Ecto neural progenitor cell (in vitro differentiated cells): ENCODE results near the gene TMEM229B.

Experiments
- DNase-seq: peaks from one replicate; pipeline ENCODE4 v3.0.0-alpha.2; 2018; ENCODE audit warnings: low spot score

TMEM229B gene

GRCh38 chr14:67487332-67487731 lies 1.2 kb downstream of the TMEM229B start:
- DNase-seq, result no peak

GRCh38 chr14:67486890-67487289 lies 1.6 kb downstream of the TMEM229B start:
- no peak for DNase-seq

GRCh38 chr14:67485501-67486095 lies 2.9 kb downstream of the TMEM229B start:
- no peak for DNase-seq

DNA sequence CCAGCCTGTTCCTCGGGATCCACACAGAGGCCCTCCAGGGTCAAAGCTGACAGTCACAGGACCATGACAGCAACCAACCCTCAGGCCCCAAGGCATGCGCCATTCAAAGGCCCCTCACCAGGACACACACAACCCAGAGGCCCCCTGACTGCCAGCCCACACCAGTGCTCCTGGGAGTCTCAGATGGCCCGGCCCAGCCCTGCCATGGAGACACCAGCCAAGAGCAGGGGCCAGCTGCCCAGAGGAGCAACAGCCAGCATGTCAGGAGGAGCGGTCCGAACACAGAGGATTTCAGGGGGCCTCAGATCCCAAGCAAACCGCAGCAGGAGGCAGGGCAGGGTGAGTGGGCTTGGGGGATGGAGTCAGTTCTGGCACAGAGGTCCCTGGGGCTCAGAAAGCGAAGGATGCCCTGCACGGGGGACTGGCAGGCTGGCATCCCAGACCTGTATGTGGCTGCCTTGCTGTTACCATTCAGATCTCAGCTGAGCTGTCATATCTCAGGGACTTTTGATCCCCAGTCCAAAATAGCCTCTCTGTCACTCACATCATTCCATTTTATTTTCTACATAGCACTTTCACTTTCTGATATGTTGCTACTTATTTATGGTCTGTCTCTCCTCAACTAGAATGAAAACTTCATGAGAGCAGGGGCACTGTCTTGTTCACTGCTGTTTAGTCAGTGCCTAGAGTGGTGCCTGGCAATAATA lies 4.8 kb downstream of the TMEM229B start:
- no peak for DNase-seq

- no peak for DNase-seq
Observed at GRCh38 chr14:67482231-67483164, 6.0 kb downstream of the TMEM229B start.

- DNase-seq, result no peak
Observed at GRCh38 chr14:67480011-67480410, 8.5 kb downstream of the TMEM229B start.

DNA sequence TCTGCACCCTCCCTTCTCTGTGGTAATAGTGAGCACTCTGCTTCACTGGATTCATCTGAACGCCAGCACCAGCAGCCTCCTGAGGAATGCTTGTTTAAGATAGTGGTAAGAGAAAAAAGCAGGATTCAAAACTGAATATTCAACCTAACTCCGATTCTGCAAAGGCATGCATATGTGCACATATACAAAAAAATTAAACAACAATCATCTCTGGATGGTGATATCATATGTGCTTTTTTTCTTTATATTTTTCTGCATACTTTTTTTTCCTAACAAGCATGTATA lies 9.8 kb downstream of the TMEM229B start:
- DNase-seq, result no peak

- no peak for DNase-seq
Observed at GRCh38 chr14:67477926-67478799, 10.4 kb downstream of the TMEM229B start.

- no peak for DNase-seq
Observed at GRCh38 chr14:67474366-67474765, 14.2 kb downstream of the TMEM229B start.

GRCh38 chr14:67473290-67474082 lies 15.0 kb downstream of the TMEM229B start:
- no peak for DNase-seq

GRCh38 chr14:67472726-67473125 lies 15.8 kb downstream of the TMEM229B start:
- DNase-seq, result no peak

DNA sequence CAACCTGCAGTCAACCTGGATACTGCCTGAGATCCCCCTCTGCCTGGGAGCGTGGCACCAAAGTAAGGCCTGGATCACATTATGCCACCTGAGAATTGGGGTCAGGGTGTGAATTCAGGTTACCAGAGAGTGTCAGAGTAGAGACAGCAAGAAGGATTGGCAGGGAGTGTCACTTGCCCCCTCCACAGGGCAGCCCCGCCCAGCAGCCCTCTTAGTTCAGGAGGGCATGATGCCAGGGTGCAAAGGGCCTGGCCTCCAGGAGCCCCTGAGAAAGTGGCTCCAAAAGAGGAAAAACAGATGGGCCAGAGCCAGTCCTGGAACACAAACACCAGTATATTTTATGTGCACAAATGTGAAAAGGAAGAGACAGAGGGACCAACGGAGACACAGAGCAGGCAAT lies 18.6 kb downstream of the TMEM229B start:
- no peak for DNase-seq

GRCh38 chr14:67468378-67468730 lies 20.2 kb downstream of the TMEM229B start:
- DNase-seq, result no peak

- DNase-seq, result no peak
Observed at GRCh38 chr14:67467134-67467533, 21.4 kb downstream of the TMEM229B start.

DNA sequence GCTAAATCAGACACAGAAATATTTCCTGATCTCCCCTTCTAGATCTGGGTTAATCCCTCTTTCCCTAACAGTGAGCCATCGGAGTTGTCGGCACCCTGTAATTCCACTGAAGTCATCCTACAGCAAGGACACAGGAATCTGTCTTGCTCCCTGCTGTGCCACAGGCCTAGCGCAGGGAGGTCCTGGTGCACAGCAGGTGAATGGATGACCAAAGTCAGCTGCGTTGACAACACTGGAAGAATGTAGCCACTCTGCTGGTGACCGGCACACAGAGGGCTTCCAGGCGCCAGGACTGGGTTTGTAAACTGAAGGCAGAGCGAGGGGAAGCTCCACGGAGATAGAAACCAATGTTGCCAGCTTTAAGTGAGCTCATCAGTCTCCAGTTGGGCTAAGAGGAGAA lies 23.6 kb downstream of the TMEM229B start:
- no peak for DNase-seq

- no peak for DNase-seq
Observed at GRCh38 chr14:67464377-67464776, 24.1 kb downstream of the TMEM229B start.

GRCh38 chr14:67463900-67464299 lies 24.6 kb downstream of the TMEM229B start:
- no peak for DNase-seq

DNA sequence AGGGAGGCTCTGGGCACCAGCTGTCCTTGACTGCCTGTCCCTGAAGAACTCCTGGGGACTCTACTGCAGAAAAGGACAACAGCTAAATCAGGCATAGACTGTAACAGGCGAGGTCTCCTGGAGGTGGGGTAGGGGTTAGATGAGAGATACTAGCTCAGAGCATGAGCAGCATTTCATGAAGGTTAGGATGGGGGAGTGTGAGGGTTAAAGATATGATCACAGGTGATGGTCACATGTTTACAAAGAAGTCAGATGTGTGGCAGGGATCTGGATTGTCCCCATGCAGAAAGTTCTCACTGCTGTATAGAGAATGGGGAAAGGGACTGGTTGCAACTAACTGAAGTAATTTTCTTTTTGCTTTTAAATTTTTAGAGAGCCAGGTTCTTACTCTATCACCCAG lies 26.5 kb downstream of the TMEM229B start:
- DNase-seq, result no peak

DNA sequence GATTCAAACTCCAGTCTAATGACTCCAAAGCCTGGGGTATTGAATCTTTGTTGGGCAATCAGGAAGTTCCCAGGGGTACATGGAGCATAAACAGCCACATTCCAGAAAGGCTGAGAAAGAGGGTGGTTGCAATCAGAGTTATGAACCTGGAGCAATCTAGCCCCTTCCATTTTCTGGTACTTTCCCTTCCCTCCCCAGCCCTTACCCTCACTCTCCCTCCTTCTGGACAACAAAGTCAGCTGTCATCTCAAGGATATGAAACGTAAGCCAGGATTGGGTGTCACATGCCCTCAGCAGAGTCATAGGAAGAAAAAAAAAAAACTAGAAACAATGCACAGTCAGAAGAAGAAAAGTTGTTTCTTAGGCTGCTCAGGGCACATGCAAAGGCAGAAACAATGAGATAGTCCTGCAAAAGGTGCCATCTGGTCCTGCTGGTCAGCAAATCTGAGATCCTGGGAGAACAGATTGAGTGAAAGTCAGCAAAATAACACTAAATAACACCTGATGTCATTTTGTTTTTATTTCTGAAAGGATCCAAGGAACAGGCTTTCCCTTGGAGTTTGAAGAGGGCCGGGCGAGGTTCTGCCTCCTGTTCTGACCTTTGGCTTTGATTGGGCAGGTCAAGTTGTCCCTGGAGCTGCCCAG lies 27.1 kb downstream of the TMEM229B start:
- DNase-seq, result no peak

- DNase-seq, result no peak
Observed at GRCh38 chr14:67459336-67459735, 29.2 kb downstream of the TMEM229B start.

DNA sequence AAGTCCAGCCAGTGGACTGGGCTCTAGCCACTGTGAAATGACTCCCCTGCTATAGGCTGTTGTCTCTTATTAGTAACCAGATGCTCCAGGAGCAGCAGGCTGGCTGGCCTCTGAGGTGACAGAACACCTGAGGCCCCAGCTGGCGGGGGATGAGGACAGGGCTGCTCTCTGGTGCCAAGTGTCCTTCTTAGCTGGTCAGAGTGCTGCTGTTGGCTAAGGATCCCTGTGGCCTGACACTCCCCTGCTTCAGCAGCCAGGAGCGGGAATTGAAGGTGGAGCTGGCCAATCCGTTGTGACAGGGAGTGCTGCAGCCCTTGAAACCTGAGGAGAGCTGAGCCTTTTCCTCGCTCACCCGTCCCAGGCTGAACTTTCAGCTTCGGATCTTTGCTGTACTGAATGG lies 30.7 kb downstream of the TMEM229B start:
- DNase-seq, result peak; percentile 76
